GM18951 (cell line): ENCODE measurements around the gene CREB5.

Source experiments
- POLR2A ChIP-seq: IDR thresholded peaks from 4 replicates; pipeline ENCODE4 v1.6.1; 2011; ENCODE audit warnings: mild to moderate bottlenecking; ENCODE audit not compliant: insufficient read length, insufficient read depth; ENCODE audit errors: extremely low read depth
- in situ Hi-C: fragments of 300-500 bp; cut with MboI; formaldehyde crosslinking; loops from one replicate; pipeline ENCODE4 v1.12.0; 2022; ENCODE audit warnings: low sequenced_read_pairs, mixed read lengths, inconsistent platforms; ENCODE audit not compliant: unreplicated experiment

The CREB5 gene

DNA sequence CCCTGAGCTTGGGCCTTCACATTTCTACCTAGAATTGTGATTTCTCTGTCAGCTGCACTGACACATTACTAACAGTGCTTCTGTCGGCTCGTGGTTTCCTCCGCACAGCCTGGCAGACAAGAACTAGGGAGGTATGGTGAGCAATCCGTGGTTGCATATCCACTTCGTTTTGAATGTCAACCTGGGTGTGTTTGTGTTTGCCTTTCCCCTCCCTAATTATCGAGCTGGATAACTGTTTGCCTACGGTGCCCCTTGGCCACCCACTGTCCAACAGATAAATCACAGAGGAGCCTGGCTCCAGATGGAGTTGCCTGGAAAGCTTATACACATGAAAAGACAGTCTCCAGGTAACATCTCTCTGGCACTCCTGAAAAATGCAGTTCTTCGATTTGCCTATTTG, 317.0 kb downstream of the CREB5 start:
- in situ Hi-C loops = no loop called here
- TF ChIP-seq POLR2A = no peak

DNA sequence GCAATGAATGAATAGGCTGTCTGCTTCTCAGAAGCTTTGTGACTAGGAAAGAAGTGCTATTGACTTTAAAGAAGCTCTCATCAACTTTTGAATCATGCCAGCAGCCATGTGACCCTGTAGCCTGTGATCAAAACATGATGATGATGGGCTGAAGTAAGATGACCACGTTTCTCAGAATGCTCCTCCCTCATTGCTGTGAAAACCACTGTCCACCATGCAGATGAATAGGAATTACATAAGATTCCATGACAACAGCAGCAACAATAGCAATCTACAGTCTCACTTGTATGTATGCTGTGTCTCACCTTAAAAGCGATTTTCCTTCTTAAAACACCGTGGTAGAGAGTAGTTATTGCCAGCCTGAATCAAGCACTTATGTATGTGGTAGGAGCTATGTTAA, 317.4 kb downstream of the CREB5 start:
- TF ChIP-seq POLR2A = no peak
- in situ Hi-C loops = no loop called here

DNA sequence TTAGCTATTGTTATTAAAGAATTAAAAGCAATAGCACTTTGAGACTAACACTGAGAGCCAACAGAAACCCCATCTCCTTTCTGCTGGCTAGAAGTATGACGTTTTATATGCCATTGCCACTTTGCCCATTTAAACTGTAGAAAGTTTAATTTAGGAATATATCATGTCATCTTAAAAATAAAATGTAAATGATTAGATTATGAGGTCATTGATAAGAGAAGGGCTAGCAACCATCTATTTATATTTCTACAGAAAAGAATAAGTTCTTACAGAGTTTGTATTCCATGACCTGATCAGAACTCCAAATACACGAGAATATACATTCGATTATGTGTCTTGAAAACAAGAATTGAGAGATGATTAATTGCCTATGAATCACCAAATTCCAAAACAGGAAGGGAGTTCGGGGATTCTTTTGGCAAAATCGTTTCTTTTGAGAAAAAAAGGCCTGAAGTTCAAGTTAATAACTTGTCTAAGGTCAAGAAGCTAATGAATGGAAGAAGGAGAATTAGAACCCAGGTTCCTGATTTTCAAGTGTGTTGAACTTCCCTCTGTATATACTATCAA, 318.9 kb downstream of the CREB5 start:
- no peak for TF ChIP-seq POLR2A
- in situ Hi-C loops = no loop called here

DNA sequence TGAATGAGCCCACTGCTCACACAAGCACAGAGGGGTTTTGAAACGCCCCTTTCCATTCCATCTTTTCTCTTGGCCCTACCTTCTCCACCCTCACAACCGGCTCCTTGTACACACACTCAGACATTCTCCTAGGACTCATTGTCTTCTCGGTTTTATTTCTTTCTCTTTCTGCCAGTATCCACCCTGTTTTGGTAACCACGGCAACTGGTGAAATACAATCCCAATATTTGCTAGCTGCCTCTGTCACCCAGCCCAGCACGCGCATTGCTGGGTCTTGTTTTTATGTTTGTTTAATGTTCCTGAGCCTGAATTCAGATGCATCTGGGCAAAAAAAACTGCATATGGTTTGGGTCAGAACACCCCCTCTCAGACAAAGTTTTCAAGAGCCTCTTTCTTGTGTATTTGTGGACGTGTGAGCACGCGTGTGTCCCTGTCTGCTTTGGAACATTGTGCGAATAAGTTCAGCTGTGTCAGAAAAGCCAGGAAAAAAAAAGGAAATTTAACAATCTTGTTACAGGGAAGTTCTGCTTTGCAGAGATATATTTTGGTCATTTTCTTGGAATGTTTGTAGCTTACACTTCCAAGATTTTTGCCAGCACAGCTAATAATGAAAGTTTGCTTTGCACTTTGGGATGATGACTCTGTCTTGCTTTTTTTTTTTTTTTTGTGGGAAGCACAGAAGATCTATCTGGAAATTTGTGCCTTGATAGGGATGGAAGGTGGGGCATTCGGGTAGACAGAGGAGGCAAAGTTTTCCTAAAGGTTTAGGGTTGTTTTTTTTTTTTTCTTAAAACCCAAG, 320.0 kb downstream of the CREB5 start:
- in situ Hi-C loops = no loop called here

DNA sequence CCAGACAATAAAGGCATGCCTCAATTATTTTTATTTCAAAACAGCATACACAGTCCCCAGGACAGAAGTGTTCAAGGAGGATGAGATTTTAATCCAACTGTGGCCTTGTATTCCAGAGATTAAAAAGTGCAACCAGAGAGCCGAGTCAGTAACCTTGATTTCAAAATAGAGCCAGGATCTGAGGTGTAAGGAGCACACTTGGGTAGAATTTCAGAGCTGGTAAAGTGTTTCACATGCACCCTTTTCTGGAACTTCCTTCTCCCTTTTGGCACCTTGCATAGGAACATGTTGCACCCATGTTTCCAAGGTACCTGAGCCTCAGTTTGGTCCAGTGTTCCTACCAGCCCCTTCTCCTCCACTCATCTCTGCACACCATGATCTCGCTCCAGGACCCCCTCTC, 320.7 kb downstream of the CREB5 start:
- TF ChIP-seq POLR2A = no peak
- in situ Hi-C loops = no loop called here

More for the DNA sequence above, 320.0 kb downstream of the CREB5 start:
- no peak for TF ChIP-seq POLR2A

DNA sequence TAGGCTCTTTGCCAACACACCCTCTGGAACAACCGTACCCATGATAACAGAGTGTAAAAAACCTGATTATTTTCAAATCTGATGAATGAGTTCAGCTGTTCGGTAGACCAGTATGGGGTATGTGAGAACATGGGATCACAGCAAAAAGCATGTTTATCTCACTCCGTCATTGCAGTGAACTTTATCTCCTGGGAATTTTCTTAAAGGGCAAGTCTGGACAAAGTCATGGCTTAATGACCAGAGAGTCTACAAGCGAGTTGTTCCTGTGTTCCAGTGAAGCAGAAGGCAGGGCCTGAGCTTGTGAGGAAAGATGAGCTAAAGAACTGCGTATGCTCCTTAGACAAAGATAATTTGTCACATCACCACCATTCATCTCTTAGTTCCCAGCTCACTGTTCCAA, 326.1 kb downstream of the CREB5 start:
- in situ Hi-C loops = no loop called here
- TF ChIP-seq POLR2A = no peak

DNA sequence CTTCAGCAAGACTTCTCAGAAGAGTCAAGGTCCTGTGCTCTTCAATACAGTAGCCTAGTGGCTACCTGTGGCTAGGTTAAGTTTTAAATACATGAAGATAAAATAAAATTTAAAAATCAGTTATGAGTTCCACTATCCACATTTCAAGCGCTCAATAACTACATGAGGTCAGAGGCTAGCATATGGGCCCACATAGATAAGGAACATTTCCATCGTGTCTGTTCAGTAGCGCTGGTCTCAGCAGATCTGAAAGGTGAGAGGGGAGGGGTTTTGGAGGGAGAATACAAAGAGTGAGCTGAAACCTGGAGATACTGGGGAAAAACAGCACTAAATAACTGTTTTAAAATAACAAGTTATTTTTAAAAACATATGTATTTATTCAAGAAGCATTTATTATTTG, 326.8 kb downstream of the CREB5 start:
- TF ChIP-seq POLR2A = no peak
- in situ Hi-C loops = no loop called here

DNA sequence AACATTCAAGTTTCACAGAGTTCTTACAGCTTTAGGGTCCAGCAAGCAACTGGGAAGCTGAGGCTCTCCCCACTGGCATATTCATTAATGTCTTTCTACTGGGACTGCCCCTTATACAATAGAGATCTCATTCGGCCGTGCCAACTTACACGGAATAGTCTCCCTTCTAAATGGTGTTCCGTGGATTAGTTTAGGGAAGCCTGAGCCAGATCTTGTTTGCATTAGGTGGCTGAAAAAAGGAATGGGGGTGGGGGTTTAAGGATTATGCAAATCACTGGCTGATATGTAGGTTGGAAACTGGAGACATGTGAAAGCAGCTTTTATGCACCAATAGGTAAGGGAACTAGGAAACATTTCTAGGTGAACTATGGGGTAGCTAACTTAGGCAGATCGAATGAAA, 327.5 kb downstream of the CREB5 start:
- TF ChIP-seq POLR2A = no peak
- in situ Hi-C loops = no loop called here

DNA sequence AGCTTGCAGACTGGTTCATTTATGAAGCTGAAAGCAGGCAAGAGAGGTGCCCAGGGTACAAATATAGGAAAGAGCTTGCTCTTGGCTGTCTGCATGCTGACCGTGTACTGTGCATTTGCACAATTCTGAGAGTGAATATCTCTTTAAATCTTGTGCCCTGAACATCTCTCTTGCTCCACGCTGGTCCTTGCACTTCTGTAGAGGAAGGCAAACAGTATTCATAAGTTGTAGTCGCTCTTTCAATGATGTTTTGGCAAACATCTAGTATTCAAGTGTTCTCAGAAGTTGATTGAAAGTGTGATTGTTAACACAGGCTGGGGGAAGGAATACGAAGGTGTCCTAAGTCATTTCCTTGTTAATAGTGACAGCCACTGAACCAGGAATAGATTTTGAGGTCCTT, 332.6 kb downstream of the CREB5 start:
- TF ChIP-seq POLR2A = no peak
- in situ Hi-C loops = no loop called here

DNA sequence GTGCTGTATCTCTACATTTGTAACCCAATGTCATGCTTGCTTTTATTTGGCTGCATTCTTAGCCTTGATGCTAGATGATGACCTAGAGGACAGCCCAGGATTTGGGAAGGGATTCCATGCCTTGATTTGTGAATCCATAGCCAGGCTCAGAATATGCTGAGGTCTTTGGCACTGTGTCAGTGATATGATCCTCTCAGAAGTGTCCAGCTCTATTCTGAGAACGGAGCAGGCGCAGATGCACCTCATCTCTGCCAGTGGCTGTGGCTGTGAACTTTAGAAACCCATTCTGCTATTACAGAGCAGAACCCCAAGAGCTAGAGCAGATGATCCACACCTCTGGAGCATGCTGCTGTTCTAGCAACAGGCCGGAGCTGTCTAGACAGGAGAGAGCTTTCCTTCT, 333.0 kb downstream of the CREB5 start:
- in situ Hi-C loops = no loop called here
- TF ChIP-seq POLR2A = no peak

DNA sequence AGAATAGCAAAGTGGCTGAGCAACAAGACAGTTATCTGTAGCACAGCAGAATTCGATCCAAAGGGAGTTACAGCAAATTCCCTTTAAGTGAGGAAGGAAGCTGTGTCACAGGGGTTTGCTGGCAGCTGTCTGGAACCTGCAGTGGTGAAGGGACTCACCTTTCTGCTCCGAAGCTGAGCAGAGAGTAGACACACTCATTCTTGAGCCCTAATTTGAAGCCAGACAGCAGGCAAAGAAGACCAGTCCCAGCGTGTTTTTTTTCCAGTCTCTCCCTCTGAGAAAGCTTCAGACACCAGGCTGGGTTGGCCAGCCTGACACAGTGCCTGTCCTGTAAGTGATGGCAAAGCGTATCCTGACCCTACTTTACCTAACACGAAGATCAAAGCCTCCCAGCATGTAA, 335.1 kb downstream of the CREB5 start:
- in situ Hi-C loops = no loop called here

DNA sequence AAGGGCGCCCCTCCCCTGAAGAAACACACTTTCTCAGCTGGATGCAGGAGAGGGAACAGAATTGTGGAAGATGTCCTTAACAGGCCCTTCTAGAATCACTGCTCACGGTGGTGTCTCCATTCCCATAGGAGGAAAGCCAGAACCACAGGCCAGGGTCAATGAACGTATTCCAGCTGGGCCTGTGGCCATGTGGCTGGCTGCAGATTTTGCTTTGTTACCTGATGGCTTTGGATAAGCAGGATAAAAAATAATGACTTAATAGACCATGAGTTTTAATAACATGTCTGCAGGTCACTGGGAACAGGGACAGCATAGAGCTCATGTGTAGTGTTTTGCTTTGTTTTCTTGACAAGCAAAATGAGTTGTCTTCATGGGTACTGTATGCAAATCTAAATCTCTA, 335.5 kb downstream of the CREB5 start:
- in situ Hi-C loops = no loop called here
- no peak for TF ChIP-seq POLR2A

More for the DNA sequence above, 335.1 kb downstream of the CREB5 start:
- TF ChIP-seq POLR2A = no peak

DNA sequence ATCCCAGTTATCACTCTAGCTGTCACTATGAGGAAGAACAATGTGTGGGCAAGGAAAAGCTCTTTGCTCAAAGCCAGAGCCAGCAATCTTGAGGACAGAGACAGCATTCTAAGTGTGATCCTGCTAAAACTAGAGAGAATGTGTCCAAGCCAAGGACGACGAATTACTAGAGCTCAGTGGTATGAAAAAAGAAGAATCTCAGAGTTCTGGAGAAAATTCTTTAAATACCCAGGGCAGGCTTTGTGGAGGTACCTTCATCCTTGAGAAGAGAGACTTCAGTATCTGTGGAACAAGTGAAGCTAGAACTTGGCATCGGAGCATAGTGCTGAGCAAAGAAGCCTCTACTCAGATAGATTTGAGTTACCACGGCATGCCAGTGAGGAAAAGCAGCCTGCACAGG, 336.0 kb downstream of the CREB5 start:
- in situ Hi-C loops = no loop called here
- no peak for TF ChIP-seq POLR2A

DNA sequence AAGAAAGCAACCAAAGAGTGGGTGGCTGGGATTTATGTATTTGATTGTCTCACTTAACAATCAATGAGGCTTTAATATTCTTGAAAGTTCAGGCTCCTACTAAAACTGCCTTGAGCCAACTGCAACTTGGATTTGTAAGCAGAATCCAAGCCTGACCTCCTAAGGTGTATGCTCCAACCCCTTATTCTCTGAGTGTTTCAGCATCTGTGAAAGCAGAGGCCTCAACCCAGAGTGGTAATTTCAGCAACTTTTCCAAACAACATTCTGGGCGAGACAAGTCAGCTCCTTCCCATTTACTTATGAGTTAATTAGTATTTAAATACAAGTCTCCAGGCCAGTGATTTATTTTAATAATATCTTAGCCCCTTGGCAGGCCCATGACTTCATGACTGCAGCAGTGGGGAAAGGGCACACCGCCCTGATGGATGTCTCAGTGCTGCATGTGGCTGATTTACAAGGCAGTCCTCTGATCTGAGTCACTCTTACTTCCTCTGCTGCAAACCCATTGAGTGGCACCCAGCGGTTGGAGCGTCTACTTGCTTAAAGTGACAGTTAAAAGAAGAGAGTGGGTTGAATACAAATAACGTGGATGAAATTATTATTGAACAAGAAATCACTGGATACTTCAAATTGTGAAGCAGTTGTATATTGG, 336.7 kb downstream of the CREB5 start:
- in situ Hi-C loops = no loop called here
- no peak for TF ChIP-seq POLR2A
